ENCODE measurements around the gene DPP10. TPM values are rescaled to one million over a fixed set of nuclear protein-coding genes. Genes with fewer than 3 reads are reported as not detected.

DPP10 gene
- total RNA-seq, 2 donors from 2014 or later = not detected

- no peak overlapping the region for H3K27ac Mint-ChIP-seq
- DNase-seq (no peak), ATAC-seq (replicated peaks in 1 of 2) (no peak)
- no peak overlapping the region for H3K4me3 Mint-ChIP-seq
- no peaks in the 10 kb centered on the region for H3K36me3 Mint-ChIP-seq (ENCODE audit: insufficient read depth in 2 of 2)
- H3K9me3 Mint-ChIP-seq = peaks cover 2 to 5% of the 10 kb centered on the region in 2 donors
- no peaks in the 10 kb centered on the region for H3K4me1 Mint-ChIP-seq (ENCODE audit: low read depth)
- H3K27me3 Mint-ChIP-seq (ENCODE audit: low read depth) = no peaks in the 10 kb centered on the region
Observed at GRCh38 chr2:115842306-115842705, 1399.9 kb downstream of the DPP10 start.

GRCh38 chr2:115848192-115848591 lies 1405.8 kb downstream of the DPP10 start:
- Mint-ChIP-seq H3K4me3 (no peak overlapping the region), H3K27me3 (ENCODE audit: low read depth) (no peaks in the 10 kb centered on the region), H3K27ac (no peak overlapping the region), H3K36me3 (ENCODE audit: insufficient read depth in 2 of 2) (peaks cover 0 to 1% of the 10 kb centered on the region in 2 donors), H3K9me3 (peaks cover 8 to 11% of the 10 kb centered on the region in 2 donors), H3K4me1 (ENCODE audit: low read depth) (no peaks in the 10 kb centered on the region)
- ATAC-seq (replicated peaks in 1 of 2) = no peak
- DNase-seq = no peak

GRCh38 chr2:115867024-115867423 lies 1424.6 kb downstream of the DPP10 start:
- Mint-ChIP-seq H3K27ac (no peak overlapping the region), H3K9me3 (peaks cover 3 to 9% of the 10 kb centered on the region in 2 donors), H3K4me3 (no peak overlapping the region), H3K36me3 (ENCODE audit: insufficient read depth in 2 of 2) (peaks cover 0 to 1% of the 10 kb centered on the region in 2 donors), H3K4me1 (ENCODE audit: low read depth) (no peaks in the 10 kb centered on the region), H3K27me3 (ENCODE audit: low read depth) (no peaks in the 10 kb centered on the region)
- DNase-seq = no peak
- ATAC-seq (replicated peaks in 1 of 2) = no peak

GRCh38 chr2:115874427-115874826 lies 1432.0 kb downstream of the DPP10 start:
- H3K4me3 Mint-ChIP-seq = no peak overlapping the region
- no peak for DNase-seq
- peaks cover 4 to 14% of the 10 kb centered on the region in 2 donors for H3K9me3 Mint-ChIP-seq
- no peak overlapping the region for H3K27ac Mint-ChIP-seq
- no peaks in the 10 kb centered on the region for H3K4me1 Mint-ChIP-seq (ENCODE audit: low read depth)
- no peak for ATAC-seq (replicated peaks in 1 of 2)
- no peaks in the 10 kb centered on the region for H3K27me3 Mint-ChIP-seq (ENCODE audit: low read depth)
- peaks cover 0 to 1% of the 10 kb centered on the region in 2 donors for H3K36me3 Mint-ChIP-seq (ENCODE audit: insufficient read depth in 2 of 2)

GRCh38 chr2:115880558-115880957 lies 1438.1 kb downstream of the DPP10 start:
- H3K4me1 Mint-ChIP-seq (ENCODE audit: low read depth) = no peaks in the 10 kb centered on the region

GRCh38 chr2:115887209-115887776 lies 1444.9 kb downstream of the DPP10 start:
- Mint-ChIP-seq H3K9me3 (peaks cover 14 to 19% of the 10 kb centered on the region in 2 donors), H3K4me3 (no peak overlapping the region), H3K36me3 (ENCODE audit: insufficient read depth in 2 of 2) (peaks cover 6 to 7% of the 10 kb centered on the region in 2 donors), H3K4me1 (ENCODE audit: low read depth) (no peaks in the 10 kb centered on the region), H3K27ac (no peak overlapping the region), H3K27me3 (ENCODE audit: low read depth) (no peaks in the 10 kb centered on the region)
- no peak for ATAC-seq (replicated peaks in 1 of 2)
- no peak for DNase-seq

More at GRCh38 chr2:115880558-115880957, 1438.1 kb downstream of the DPP10 start:
- ATAC-seq (replicated peaks in 1 of 2) = no peak
- no peak for DNase-seq
- no peak overlapping the region for H3K4me3 Mint-ChIP-seq
- H3K36me3 Mint-ChIP-seq (ENCODE audit: insufficient read depth in 2 of 2) = peaks cover 0 to 2% of the 10 kb centered on the region in 2 donors
- H3K27ac Mint-ChIP-seq = no peak overlapping the region
- H3K27me3 Mint-ChIP-seq (ENCODE audit: low read depth) = no peaks in the 10 kb centered on the region
- H3K9me3 Mint-ChIP-seq = peaks cover 5 to 14% of the 10 kb centered on the region in 2 donors

Measured in activated T-cell treated with anti-CD3 and anti-CD28 coated beads, Interleukin-2, amount 50 U/mL, for 72 hours (primary cell).